AG08395 (cell line): ENCODE data around the gene OVAAL.

ENCODE experiments used
- DNase-seq: peaks from one replicate; pipeline ENCODE4 v3.0.0; 2012; ENCODE audit warnings: mixed read lengths, low spot score

Gene OVAAL

DNA sequence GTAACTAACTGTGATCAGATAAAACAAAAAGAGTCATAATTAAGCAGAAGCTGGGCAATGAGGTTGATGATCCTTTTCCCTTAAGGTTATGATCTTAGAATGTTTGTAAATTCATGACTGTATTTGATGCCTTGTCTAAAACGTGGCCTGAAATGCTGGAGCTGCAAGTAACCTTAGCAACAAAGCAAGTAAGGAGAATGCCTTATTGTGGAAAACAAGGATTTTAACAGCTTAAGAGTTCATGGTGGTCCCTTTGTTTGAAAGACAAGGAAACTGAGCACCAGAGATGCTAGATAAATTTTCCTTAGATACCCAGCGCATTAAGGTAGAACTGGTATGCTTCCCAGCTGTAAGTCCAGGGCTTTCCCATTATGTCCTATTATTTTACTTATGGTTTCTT is 47.4 kb downstream of the OVAAL start:
- DNase-seq = no peak

DNA sequence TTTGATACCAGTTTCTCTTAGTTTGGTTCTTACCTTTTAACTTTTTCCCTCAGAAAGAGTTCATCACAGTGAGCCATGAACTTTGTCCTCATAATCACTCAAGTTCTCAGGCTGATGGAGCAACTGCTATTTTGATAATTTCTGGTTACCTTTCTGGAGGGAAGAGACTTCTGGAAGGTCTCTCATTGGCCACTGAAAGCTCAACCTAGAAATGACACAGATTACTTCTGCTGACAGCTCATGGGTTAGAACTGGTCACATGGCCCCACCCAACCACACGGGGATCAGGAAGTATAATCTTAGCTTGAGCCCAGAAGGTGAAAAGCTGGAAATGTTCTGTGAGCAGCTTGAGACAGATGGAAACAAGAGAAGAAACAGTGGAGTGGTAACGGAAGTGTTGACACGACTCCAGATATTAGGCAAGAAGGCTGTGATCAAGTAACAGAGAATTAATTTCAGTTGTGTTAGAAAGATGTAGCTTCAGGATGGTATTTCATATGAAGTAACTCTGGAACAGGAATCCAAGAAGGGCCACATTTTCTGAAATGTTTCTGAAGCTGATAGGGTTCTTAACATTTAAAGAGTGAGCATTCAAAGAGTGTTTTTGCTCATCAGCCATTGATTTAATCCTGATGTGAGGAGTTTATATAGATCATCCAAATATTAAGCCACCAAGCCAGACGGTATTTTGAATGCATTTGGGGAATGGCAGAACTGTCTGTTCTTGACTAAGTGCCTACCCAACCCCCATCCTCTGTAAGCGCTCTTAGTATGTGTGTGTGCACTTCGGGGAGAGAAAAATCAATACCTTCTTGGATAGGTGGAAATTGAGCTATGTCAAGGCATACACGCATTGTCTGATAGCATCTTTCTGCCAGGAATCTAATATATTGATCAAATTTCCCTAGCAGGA is 51.1 kb downstream of the OVAAL start:
- DNase-seq = peak; percentile 22

DNA sequence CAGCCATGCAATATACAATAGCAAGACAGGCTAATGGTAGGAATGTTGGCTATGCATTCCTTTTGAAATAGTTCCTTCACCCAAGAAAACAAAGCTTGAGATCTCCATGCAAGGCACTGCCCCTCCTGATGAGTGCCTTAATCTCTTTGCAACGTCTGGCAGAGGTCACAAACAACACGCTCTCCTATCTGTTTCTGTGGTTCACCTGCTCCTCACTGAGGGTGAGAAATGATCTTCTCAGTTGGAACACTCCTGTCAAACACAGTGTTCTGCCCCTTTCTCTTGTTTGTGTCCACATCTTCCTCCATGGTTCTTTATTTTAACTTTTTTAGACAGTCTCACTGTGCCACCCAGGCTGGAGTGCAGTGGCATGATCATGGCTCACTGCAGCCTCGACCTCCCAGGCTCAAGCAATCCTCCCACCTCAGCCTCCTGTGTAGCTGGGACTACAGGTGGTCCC is 51.8 kb downstream of the OVAAL start:
- no peak for DNase-seq

DNA sequence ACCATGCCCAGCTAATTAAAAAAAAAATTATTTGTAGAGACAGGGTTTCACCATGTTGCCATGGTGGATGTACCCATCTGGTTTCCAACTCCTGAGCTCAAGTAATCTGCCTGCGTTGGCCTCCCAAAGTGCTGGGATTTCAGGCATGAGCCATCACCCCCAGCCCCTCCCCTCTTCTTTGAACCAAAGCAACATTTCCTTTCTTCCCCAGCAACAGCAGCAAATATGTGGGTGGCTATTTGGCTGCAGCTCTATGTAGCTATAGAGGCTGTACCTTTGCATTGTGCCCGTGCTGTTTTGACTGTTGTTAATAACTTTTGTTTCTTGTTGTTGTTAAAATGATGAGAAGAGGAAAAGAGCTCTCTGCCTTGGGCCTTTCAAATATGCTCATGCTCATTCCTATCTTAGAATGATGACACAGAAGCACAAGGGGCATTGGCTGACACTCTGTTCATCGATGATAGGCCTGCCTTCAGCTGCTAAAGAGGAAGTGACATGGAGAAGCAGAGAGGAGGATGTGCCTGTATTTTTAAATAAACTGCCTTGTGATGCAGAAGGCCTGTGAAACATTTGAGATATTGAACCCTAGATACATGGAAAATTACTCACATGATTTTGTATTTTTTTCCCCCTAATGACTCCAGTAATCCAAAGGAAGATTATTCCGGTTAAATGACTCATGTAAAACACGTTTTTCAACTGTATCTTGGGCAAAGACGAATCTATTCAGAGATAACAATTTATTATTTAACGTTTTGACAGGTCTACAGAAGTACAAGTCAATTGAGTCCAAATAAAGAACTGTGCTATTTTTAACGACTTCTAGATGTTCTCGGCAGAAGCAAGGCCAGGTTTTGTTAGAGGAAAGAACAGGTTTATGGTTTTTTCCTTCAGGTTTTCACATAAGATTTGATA is 52.5 kb downstream of the OVAAL start:
- no peak for DNase-seq

DNA sequence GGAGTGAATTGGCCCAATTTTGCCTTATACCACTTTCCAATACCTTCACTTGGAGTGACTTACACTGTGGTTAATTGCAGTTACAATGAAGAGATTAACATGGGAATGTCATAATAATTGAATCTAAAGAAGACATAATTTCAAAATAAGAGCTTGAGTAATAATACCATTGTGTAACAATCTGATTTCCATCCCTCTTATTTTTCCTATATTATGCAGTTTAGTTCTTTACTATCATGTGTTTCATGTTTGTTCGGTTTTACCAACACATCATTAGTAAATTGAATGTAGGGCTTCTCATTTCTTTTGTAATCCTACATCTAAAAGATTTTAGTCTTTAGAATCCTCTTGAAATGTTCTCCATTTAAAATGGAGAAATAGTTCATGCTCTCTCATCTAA is 53.9 kb downstream of the OVAAL start:
- no peak for DNase-seq

DNA sequence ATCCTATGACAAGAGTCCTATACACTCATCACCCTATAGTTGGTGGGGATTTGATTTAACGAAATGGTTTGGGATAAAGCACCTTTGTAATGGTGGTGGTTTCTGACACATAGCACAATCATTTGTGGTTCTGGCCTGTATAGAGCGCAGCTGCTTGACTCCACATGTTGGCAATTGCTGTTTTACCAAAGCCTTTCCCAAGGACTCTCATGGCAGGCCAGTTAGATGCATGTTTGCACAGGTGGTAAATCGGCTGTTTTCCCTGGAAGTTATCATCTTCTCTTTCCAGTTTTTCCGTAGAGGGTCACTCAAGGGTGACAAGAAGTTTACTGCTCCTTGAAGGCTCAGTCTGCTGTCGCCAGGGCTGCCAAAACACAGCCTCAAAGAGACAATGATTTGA is 56.0 kb downstream of the OVAAL start:
- no peak for DNase-seq

DNA sequence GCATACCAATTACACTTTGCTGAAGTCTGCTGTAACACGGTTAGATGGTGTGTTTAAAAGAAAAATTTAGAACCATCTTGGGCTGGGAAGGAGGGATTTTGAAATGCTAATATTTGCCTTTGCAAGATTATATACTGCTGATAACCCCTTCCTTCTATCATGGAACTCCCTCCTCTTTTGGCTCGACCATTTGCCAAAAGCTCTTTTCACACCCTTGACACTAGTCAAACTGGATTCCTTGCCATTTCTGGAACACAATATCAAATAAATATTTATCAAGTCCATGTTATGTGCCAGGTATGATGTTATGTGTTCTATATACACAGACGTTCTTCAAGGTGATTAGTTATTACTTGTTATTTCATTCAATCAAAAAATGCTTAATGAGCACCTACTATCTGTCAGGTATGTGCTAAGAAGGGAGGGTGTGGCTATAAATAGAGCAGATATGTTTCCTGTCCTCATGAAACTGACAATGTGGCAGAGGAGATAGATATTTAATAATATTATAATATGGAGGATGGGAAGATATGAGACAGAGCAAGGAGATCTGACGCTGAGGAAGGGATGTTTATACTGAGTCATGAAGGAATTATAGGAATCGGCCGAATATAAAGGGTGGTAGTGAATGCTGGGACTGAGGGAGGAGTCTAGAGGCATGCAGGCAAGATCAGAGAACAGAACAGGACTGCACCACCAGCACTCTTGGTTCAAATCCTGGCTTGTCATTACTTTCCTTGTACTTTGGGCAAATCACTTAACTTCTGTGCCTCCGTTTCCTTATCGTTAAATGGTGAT is 56.9 kb downstream of the OVAAL start:
- no peak for DNase-seq
